NCI-H1105 (cell line): ENCODE data around the gene NPLOC4.
A peak's percentile ranks its signal among the peaks of the same experiment; 100 is the strongest.

Experiments
- DNase-seq: peaks from one replicate; lab custom pipeline; 2025; lab: John Stamatoyannopoulos, UW

The NPLOC4 gene

DNA sequence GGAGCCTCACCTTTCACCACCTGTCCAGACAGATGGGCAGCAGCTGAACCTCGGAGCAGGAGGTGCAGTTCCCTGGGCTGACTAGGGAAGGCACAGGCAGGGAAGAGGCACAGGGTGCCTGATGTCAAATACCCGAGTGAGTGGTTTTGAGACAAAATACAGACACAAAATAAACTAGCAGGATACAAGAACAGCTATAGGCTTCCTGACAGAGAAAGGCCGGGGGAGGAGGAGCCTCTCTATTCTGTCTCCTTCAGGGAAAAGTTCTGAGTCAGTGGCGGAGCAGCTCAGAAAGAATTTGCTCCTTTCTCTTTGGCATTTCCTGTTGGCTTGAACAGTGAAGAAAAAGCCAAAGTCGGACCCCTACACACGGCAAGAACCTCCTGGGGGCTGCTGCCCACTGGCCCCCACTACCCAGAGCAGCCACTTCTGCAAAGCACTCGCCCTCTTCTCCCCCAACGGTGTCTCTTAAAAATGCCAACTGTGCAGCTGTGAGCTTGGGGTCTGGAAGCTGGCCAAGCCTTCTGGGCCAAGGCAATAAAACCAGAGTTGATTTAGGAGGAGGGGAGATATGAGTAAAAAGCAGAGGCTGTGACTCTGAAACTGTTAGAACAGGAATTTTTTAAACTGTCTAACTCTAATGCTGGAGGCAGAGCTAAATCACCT is 70.3 kb downstream of the NPLOC4 start:
- peak; percentile 82 for DNase-seq

- no peak for DNase-seq
These were observed 71.7 kb downstream of the NPLOC4 start for GRCh38 chr17:81565231-81565630.

- DNase-seq: no peak
These were observed 72.1 kb downstream of the NPLOC4 start for GRCh38 chr17:81564778-81565177.

DNA sequence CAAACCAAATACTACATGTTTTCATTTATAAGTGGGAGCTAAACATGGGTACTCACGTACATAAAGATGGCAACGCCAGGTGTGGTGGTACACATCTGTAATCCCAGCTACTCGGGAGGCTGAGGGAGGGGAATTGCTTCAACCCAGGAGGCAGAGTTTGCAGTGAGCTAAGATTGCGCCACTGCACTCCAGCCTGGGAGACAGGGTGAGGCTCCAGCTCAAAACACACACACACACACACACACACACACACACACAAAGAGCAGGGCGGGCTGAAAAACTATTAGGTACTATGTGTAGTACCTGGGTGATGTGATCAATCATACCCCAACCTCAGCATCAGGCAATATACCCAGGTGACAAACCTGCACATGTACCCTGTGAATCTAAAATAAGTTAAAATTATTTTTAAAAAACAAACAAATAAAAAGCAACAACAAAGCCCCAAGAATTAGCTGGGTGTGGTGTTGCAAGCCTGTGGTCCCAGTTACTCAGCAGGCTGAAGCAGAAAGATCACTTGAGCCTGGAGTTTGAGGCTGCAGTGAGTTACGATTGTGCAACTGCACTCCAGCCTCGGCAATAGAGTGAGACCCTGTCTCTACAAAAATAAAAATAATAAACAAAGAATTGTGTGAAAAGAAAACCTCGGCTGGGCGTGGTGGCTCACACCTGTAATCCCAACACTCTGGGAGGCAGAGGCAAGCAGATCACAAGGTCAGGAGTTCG is 72.9 kb downstream of the NPLOC4 start:
- no peak for DNase-seq

DNA sequence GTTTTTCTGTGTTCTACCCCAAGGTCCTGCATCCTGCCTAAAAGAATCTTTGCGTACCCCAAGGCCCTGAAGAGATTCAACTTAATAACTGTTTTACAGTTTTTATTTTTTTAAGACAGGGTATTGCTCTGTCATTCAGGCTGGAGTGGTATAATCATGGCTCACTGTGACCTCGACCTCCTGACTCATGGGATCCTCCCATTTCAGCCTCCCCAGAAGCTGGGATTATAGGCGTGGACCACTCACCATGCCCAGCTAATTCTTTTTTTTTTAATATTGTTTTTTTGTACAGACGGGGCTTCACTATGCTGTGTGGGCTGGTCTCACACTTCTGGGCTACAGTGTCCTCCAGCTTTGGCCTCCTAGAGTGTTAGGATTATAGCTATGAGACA is 75.4 kb downstream of the NPLOC4 start:
- no peak for DNase-seq

DNA sequence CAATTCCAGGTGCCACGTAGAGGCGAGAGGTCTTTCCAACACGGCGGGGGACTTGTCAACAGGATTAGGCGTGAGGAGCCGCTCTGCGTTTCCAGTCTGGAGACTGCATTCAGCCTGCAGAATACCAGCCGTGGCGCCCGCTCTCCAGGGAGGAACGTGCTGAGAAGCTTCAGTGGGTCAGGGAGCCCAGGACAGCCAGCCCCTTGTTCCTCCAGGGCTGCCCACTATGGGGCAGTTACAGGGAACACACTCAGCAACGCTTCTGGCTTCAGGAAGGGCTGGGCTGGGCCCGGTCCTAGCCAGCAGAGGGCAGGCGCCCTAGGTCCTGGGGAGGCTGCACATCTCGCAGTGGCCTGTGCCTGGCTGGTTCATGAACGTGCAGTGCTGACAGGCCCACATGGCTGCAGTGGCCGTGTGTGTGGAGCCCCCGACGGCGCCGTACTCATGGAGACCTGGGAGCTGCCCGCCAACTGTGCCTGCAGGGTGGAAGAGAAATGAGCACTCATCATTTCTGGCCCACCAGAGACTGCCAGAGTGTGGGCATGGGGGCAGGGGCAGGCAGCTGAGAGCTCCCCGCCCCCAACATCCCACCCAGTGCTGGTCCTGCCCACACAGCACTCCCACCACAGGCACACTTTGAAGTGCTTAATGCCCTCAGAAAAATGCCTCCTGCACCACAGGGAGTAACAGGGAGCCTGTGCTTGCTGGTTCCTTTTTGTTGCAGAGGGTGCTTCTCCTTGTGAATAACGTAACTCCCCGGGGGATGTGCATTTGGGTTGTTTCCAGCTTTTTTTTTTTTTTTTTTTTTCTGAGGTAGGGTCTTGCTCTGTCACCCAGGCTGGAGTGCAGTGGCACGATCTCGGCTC is 77.7 kb downstream of the NPLOC4 start:
- no peak for DNase-seq

- DNase-seq: no peak
These were observed 78.8 kb downstream of the NPLOC4 start for GRCh38 chr17:81558115-81558468.

DNA sequence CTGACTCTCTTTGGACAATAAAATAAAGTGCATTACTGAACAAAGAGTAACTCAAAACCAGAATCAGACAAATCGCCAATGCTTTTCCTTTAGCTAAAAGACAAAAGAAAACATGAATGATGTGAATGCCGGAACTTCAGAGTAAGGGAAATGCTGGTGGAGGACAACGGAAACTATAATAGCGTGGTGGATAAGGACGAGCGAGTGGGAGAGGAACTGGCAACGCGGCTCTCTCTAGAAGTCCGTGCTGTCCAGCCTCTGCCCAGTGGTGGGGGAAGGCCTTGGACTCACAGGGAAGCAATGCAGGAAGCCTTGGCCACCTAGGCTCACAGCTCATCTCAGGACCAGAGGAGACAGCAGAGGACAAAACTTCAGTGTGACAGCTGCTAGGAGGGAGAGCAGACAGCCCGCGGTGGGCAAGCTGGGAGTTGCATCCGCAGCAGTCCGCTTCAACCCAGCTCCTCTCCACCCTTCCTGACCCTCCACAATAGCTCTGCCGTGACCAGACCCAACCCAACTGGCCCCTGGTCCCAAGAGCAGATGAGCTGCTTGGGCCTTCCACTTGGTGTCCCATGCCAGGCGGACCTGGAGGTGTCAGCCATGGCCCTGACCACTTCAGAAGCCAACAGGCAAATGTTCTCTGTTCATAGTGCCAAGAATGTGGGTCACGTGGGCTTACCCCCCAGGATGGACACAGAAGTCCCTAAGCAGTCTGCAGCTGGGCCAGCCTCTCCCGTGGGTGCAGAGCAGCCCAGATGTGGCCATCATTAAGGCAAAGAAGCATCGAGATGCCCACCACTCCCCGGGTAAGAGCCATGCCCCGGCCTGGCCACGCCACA is 79.4 kb downstream of the NPLOC4 start:
- no peak for DNase-seq

GRCh38 chr17:81556863-81557262 is 80.0 kb downstream of the NPLOC4 start:
- DNase-seq: no peak

GRCh38 chr17:81556175-81556691 is 80.7 kb downstream of the NPLOC4 start:
- no peak for DNase-seq

DNA sequence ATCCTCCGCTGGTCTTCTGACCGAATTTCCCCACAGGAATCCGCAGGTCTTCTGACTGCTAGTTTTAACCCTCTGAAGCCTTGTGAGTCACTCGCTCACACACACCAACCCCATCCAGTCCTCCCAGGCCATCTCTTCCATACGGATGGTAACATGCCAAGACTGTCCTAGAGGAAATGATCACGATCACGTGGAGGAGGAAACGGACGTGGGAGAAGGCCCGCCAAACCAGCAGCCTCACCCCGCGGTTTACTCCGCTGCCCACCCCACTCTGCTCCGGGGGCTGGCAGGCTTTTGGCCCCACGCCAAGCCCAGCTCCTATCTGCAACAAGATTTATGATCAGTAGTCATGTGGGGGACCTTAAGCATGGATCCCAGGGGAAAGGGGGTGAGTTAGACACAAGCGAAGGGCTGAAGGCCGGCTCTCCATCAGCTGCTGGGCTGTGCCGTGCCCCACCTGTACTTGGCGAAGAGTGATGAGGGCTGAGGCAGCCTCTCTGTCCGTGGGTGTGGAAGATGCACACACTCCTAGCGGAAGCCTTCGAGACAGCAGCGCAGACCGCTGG is 83.2 kb downstream of the NPLOC4 start:
- peak; percentile 68 for DNase-seq

GRCh38 chr17:81553018-81553615 is 83.8 kb downstream of the NPLOC4 start:
- DNase-seq: peak; percentile 87

DNA sequence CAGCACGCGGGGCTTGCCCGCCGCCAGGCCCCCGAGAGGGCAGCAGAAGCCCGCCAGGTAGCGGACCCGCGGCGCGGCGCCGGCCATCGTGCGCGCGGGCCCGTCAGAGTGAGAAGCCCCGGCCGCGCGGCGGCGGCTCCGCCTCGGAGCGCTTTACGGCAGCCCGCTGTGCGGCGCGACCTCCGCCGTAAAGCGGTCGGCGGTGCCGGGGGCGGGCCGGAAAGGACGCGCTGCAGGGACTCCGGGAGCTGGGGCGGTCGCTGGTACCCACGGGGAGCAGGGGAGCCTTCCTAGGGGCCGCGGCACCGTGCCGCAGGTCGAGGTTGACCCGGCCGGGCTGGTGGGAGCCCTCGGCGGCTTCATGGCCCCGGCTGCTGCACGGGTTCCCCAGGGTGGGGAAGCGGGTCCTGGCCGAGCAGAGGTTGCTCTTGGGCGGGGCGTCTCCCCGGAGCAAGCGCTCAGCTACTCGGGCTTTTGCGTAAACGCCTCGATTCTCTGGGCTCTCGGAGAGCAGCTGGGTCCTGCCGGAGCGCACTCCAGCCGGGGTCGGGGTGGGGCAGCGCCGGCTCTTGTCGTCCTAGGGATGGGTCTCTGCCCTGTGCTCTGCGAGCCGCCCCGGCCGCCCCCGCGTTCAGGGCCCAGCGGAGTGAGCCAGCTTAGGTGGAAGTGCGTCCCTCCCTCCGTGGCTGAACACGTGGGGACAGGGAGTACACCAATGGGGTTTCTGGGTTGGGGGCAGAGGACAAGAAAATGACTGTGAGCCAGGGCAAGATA is 84.5 kb downstream of the NPLOC4 start, which contains the start of gene FAAP100:
FAAP100 (minus strand) TSS at position 110 of the 774 bp plus-strand sequence; CDS start at position 87, 23 bp downstream.
- peak; percentile 69 for DNase-seq

GRCh38 chr17:81551458-81552243 is 85.3 kb downstream of the NPLOC4 start:
- DNase-seq: no peak

DNA sequence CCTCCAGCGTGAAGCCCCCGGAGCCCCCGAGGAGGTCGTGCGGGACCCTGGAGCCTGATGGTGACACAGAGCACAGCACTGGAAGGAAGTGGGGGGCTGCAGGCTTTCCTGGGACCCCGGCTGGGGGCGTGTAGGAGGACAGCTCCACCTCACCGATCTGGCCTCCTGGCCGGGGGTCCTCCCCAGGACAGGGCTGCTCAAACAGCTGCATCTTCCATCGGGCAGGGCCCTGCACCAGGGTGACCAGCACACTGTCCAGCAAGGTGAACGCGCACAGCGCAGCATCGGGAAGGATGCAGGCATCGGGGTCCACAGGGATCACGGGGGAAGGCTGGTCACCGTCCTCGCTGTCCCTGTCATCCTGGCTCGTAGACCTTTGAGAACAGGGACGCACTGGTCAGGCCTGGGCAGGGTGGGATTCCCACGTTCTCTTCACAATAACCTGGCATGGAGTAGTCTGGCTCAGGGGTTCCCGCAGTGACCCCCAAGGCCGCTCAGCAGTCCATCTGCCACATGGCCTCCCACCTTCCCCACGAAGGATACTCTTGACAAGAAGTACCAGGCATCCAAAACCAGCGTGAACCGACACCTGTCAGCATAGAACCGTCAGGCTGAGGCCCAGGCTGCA is 86.0 kb downstream of the NPLOC4 start:
- DNase-seq: no peak

DNA sequence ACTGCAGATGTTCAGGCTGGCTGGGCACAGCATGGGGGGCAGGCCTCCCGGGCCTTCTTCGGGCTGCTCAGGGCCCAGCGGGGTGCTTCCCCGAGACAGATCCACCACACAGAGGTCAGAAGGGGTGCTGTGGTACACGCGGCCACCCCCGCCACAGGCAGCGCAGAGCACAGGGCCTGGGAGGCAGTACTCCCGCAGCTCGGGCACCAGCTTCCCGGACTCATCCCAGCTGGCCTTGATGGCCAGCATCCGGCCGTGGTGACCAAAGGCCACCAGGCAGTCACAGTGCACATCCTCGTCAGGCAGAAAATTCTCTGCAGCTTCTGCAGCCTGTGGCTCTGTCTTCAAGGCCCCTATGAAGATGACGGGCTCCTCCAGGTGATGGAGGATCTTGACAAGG is 86.6 kb downstream of the NPLOC4 start:
- DNase-seq: no peak

DNA sequence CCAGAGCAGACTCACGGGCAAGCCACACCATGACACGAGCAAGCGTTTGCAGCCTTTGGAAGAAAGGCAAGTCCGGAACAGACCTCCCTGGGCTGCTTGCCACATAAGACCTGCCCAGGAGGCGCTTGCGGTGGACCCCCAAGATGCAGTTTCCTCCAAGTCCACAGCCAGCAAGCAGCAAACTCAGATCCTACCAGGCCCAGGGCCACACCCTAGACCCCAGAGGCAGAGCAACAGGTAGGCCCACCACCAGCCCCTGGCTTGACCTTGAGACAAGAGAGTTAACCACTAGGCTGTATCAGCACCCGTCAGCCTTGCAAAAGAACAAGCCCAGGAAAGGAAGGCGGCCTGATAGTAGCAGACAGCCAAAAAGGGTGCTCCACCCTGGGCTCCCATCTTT is 87.1 kb downstream of the NPLOC4 start:
- no peak for DNase-seq

DNA sequence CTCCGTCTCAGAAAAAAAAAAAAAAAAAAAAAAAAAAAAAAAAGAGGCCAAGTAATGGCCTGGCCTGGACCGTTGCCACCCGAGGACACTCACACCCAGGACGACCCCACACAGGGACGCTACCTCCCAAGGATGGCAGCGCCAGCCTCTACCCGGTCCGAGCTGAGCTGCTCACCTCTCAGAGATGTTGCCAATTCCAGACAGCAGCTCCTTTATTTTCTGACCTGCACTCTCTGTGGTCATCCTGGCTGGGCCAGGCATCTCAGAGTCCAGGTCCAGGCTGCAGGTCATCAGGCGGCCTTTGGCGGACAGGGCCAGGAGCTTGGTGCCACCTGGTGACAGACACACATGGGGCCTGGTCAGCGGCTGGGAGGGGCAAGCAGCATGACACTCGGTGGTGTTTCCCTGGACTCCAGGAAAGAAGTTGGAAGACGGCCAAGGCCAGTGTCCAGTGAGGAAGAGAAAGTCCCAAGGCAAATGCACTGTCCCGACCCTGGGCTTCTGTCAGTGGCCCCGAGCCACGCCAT is 87.8 kb downstream of the NPLOC4 start:
- no peak for DNase-seq

- DNase-seq: no peak
These were observed 89.3 kb downstream of the NPLOC4 start for GRCh38 chr17:81547614-81547982.
